ENCODE measurements around the gene LRR1.
"Not testable (repeated sequence)": the region's sequence is repeated elsewhere in the genome, so short reads cannot be mapped to it uniquely, and the experiment has no call there.

Gene LRR1

GRCh38 chr14:49623941-49624839, 25.4 kb downstream of the LRR1 start:
- DNase-seq (ENCODE audit: low spot score) = no peak

- DNase-seq (ENCODE audit: low spot score) = peak; percentile 92
These were observed 35.2 kb downstream of the LRR1 start for GRCh38 chr14:49633640-49634546.

- DNase-seq (ENCODE audit: low spot score) = peak; percentile 49
These were observed 36.0 kb downstream of the LRR1 start, which contains the start of gene DNAAF2 for GRCh38 chr14:49634547-49635334. Gene DNAAF2, minus strand, starts transcription at chr14:49635244. Its CDS starts 95 bp downstream, at chr14:49635149.

GRCh38 chr14:49636866-49637265, 38.1 kb downstream of the LRR1 start:
- no peak for DNase-seq (ENCODE audit: low spot score)

- DNase-seq (ENCODE audit: low spot score) = no peak
These were observed 38.9 kb downstream of the LRR1 start for GRCh38 chr14:49637534-49638078.

- DNase-seq (ENCODE audit: low spot score) = no peak
These were observed 42.0 kb downstream of the LRR1 start for GRCh38 chr14:49640540-49641417.

GRCh38 chr14:49641697-49642129, 43.0 kb downstream of the LRR1 start:
- DNase-seq (ENCODE audit: low spot score) = no peak

- no peak for DNase-seq (ENCODE audit: low spot score)
These were observed 43.4 kb downstream of the LRR1 start for GRCh38 chr14:49642163-49642562.

GRCh38 chr14:49653508-49653907, 54.8 kb downstream of the LRR1 start:
- no peak for DNase-seq (ENCODE audit: low spot score)

GRCh38 chr14:49654511-49654910, 55.8 kb downstream of the LRR1 start:
- DNase-seq (ENCODE audit: low spot score) = no peak

- DNase-seq (ENCODE audit: low spot score) = not testable (repeated sequence)
These were observed 58.8 kb downstream of the LRR1 start for GRCh38 chr14:49657500-49657899.

GRCh38 chr14:49659526-49660455, 61.1 kb downstream of the LRR1 start:
- no peak for DNase-seq (ENCODE audit: low spot score)

Small RNAs within 50 kb of the gene (small RNA-seq; reads per million reads assigned to genes)
- 0 reads per million in 2 experiments for gene AL139099.3
- gene AL139099.4 = 0 reads per million in 2 experiments
- gene RF00019 = 0 reads per million in 2 experiments
- 0 reads per million in 2 experiments for gene RNA5SP384

Data from SK-N-DZ (cell line).